Vagina (tissue), 2 donors: Measurements from ENCODE around the gene CHMP2A. TPM values are rescaled to one million over a fixed set of nuclear protein-coding genes. Genes with fewer than 3 reads are reported as not detected.
"Not testable (repeated sequence)": the region's sequence is repeated elsewhere in the genome, so short reads cannot be mapped to it uniquely, and the experiment has no call there.

ENCODE experiments used
- DNase-seq, 2 donors: peaks; one replicate each; pipeline ENCODE4 v3.0.0-alpha.2; 2017; ENCODE audit errors: extremely low spot score in 2 of 2
- H3K27ac ChIP-seq: fragments of 200-600 bp; sonication (generic); one replicate; pipeline ENCODE4 v1.5.1; 2019
- H3K27me3 ChIP-seq: fragments of 200-600 bp; sonication (generic); one replicate; pipeline ENCODE4 v1.5.1; 2019
- H3K36me3 ChIP-seq, 2 donors: fragments of 200-600 bp; sonication (generic); one replicate each; pipeline ENCODE4 v1.5.1; 2017 to 2019
- H3K4me1 ChIP-seq: fragments of 200-600 bp; sonication (generic); one replicate; pipeline ENCODE4 v1.5.1; 2019
- H3K4me3 ChIP-seq, 2 donors: fragments of 200-600 bp; sonication (generic); 1 replicate in 1 of 2; 2 replicates in 1 of 2; pipeline ENCODE4 v1.5.1; 2016 to 2019
- H3K9me3 ChIP-seq: fragments of 200-600 bp; sonication (generic); one replicate; pipeline ENCODE4 v1.5.1; 2019
- CTCF ChIP-seq, 3 experiments: fragments of 450-650 bp in 2 of 3; fragments of 200-600 bp in 1 of 3; sonication (generic) in 1 of 3; IDR thresholded peaks; one replicate each; pipeline ENCODE4 v1.5.1; 2017 to 2019; ENCODE audit warnings: antibody characterized with exemption in 3 of 3, mild to moderate bottlenecking in 2 of 3, moderate library complexity in 2 of 3
- POLR2A ChIP-seq, 2 donors: fragments of 450-650 bp; IDR thresholded peaks; one replicate each; pipeline ENCODE4 v1.6.1; 2017; ENCODE audit warnings: antibody characterized with exemption in 2 of 2, mild to moderate bottlenecking in 2 of 2, moderate library complexity in 2 of 2
- POLR2AphosphoS5 ChIP-seq, 2 donors: sonication (generic); formaldehyde crosslinking; IDR thresholded peaks; one replicate each; pipeline ENCODE4 v1.9.0; 2017; ENCODE audit warnings: antibody characterized with exemption in 2 of 2, mild to moderate bottlenecking in 2 of 2, low read depth in 1 of 2; ENCODE audit not compliant: insufficient read depth in 1 of 2
- intact Hi-C: fragments of 100-400 bp; cut with DNase I; formaldehyde crosslinking; loops from one replicate; pipeline ENCODE4 v1.15.1; 2023
- total RNA-seq: library from RNA; depleted of rRNA; stranded (reverse); fragments of >200 nt; gene quantifications from one replicate; pipeline ENCODE4 v1.2.3, GENCODE V29; 2016

The CHMP2A gene
- total RNA-seq, 1 donor from 2014 or later = 76.4 TPM

- H3K27ac ChIP-seq = no peak overlapping the region
- H3K4me3 ChIP-seq = no peak overlapping the region
- H3K4me1 ChIP-seq = peaks cover 3% of the 10 kb centered on the region
- no peak for DNase-seq
- H3K36me3 ChIP-seq = peaks cover 0 to 25% of the 10 kb centered on the region in 2 donors
- TF ChIP-seq CTCF (IDR thresholded peaks at IDR 0.05) (no peak), POLR2A (IDR thresholded peaks at IDR 0.05) (no peak), POLR2AphosphoS5 (IDR thresholded peaks at IDR 0.05; ENCODE audit: insufficient read depth in 1 of 2, low read depth in 1 of 2) (no peak)
- no peaks in the 10 kb centered on the region for H3K9me3 ChIP-seq
- H3K27me3 ChIP-seq = no peaks in the 10 kb centered on the region
- intact Hi-C loops = no loop called here
Observed at GRCh38 chr19:58582985-58583384, 28.1 kb upstream of the CHMP2A start.

- TF ChIP-seq POLR2A (IDR thresholded peaks at IDR 0.05) (no peak), POLR2AphosphoS5 (IDR thresholded peaks at IDR 0.05; ENCODE audit: insufficient read depth in 1 of 2, low read depth in 1 of 2) (peak; percentile 29 to 63), CTCF (IDR thresholded peaks at IDR 0.05) (peak; percentile 49 to 81 (median 59))
- Histone ChIP-seq H3K27ac (no peak overlapping the region), H3K36me3 (peaks cover 0 to 25% of the 10 kb centered on the region in 2 donors), H3K9me3 (no peaks in the 10 kb centered on the region), H3K27me3 (no peaks in the 10 kb centered on the region), H3K4me1 (peaks cover 18% of the 10 kb centered on the region), H3K4me3 (no peak overlapping the region)
- DNase-seq = peak in 1 of 2 donors; percentile 90
- intact Hi-C loops = no loop called here
Observed at GRCh38 chr19:58581227-58582141, 26.6 kb upstream of the CHMP2A start.

GRCh38 chr19:58579473-58580142, 24.7 kb upstream of the CHMP2A start:
- no peaks in the 10 kb centered on the region for H3K27me3 ChIP-seq
- H3K36me3 ChIP-seq = peaks cover 0 to 25% of the 10 kb centered on the region in 2 donors
- no peak for DNase-seq
- no peak overlapping the region for H3K27ac ChIP-seq
- H3K9me3 ChIP-seq = no peaks in the 10 kb centered on the region
- TF ChIP-seq POLR2A (IDR thresholded peaks at IDR 0.05) = no peak
- no peak for TF ChIP-seq CTCF (IDR thresholded peaks at IDR 0.05)
- no peak for TF ChIP-seq POLR2AphosphoS5 (IDR thresholded peaks at IDR 0.05; ENCODE audit: insufficient read depth in 1 of 2, low read depth in 1 of 2)
- H3K4me1 ChIP-seq = peaks cover 28% of the 10 kb centered on the region
- H3K4me3 ChIP-seq = no peak overlapping the region
- intact Hi-C loops = no loop called here

GRCh38 chr19:58578012-58578925, 23.4 kb upstream of the CHMP2A start:
- intact Hi-C loops = no loop called here
- H3K9me3 ChIP-seq = no peaks in the 10 kb centered on the region
- no peaks in the 10 kb centered on the region for H3K27me3 ChIP-seq
- TF ChIP-seq POLR2AphosphoS5 (IDR thresholded peaks at IDR 0.05; ENCODE audit: insufficient read depth in 1 of 2, low read depth in 1 of 2) = no peak
- no peak for TF ChIP-seq CTCF (IDR thresholded peaks at IDR 0.05)
- no peak for TF ChIP-seq POLR2A (IDR thresholded peaks at IDR 0.05)
- no peak overlapping the region for H3K4me3 ChIP-seq
- DNase-seq = no peak
- H3K4me1 ChIP-seq = peaks cover 38% of the 10 kb centered on the region
- peaks cover 0 to 20% of the 10 kb centered on the region in 2 donors for H3K36me3 ChIP-seq
- H3K27ac ChIP-seq = no peak overlapping the region

- DNase-seq, H3K27me3 ChIP-seq, H3K27ac ChIP-seq, intact Hi-C loops, H3K4me3 ChIP-seq, H3K9me3 ChIP-seq: not testable (repeated sequence)
- Histone ChIP-seq H3K4me1 (peaks cover 38% of the 10 kb centered on the region), H3K36me3 (peaks cover 0 to 13% of the 10 kb centered on the region in 2 donors)
Observed at GRCh38 chr19:58577581-58577980, 22.7 kb upstream of the CHMP2A start.
